Neuronal stem cell (in vitro differentiated cells): Measurements from ENCODE around the gene RAPGEF5.

Source experiments
- DNase-seq: peaks from one replicate; pipeline ENCODE4 v3.0.0-alpha.2; 2013; ENCODE audit warnings: low spot score
- H2AFZ ChIP-seq: one replicate; pipeline ENCODE4 v1.6.1; 2013; ENCODE audit warnings: mild to moderate bottlenecking, low read length, inconsistent platforms
- H2AK5ac ChIP-seq: 2 replicates; pipeline ENCODE4 v1.6.1; 2013; ENCODE audit warnings: low read depth, mild to moderate bottlenecking, inconsistent platforms, low read length, moderate library complexity, mixed read lengths
- H2BK120ac ChIP-seq: 2 replicates; pipeline ENCODE4 v1.6.1; 2013; ENCODE audit warnings: low read depth, mild to moderate bottlenecking, inconsistent platforms, low read length, moderate library complexity, mixed read lengths
- H2BK12ac ChIP-seq: one replicate; pipeline ENCODE4 v1.6.1; 2013; ENCODE audit warnings: low read length, inconsistent platforms
- H2BK15ac ChIP-seq: 2 replicates; pipeline ENCODE4 v1.6.1; 2013; ENCODE audit warnings: mild to moderate bottlenecking, low read length, inconsistent platforms, mixed read lengths
- H2BK5ac ChIP-seq: one replicate; pipeline ENCODE4 v1.6.1; 2013; ENCODE audit warnings: inconsistent platforms, mild to moderate bottlenecking, low read length, moderate library complexity
- H3K14ac ChIP-seq: one replicate; pipeline ENCODE4 v1.6.1; 2013; ENCODE audit warnings: low read length, inconsistent platforms
- H3K18ac ChIP-seq: 2 replicates; pipeline ENCODE4 v1.6.1; 2013; ENCODE audit warnings: low read length, inconsistent platforms
- H3K23ac ChIP-seq: 2 replicates; pipeline ENCODE4 v1.6.1; 2013; ENCODE audit warnings: low read depth, mild to moderate bottlenecking, mixed read lengths, low read length, inconsistent platforms; ENCODE audit not compliant: poor library complexity
- H3K27ac ChIP-seq: replicated peaks from 3 replicates; pipeline ENCODE4 v1.5.1; 2013; ENCODE audit warnings: low read length, inconsistent platforms
- H3K27me3 ChIP-seq, 3 experiments: 2 replicates each; pipeline ENCODE4 v1.6.1; 2013; ENCODE audit warnings: low read length in 3 of 3, mild to moderate bottlenecking in 2 of 3, inconsistent platforms in 1 of 3, low read depth in 1 of 3, mixed read lengths in 1 of 3, moderate library complexity in 1 of 3; ENCODE audit not compliant: control insufficient read depth in 3 of 3, insufficient read depth in 3 of 3
- H3K36me3 ChIP-seq, 2 donors: replicated peaks in 1 of 2; 2 replicates each; pipeline ENCODE4 v1.6.1; 2013; ENCODE audit warnings: low read length in 2 of 2; ENCODE audit not compliant: control insufficient read depth in 2 of 2, insufficient read depth in 2 of 2
- H3K4ac ChIP-seq: 2 replicates; pipeline ENCODE4 v1.6.1; 2013; ENCODE audit warnings: inconsistent platforms, mild to moderate bottlenecking, low read length, moderate library complexity
- H3K4me1 ChIP-seq, 2 donors: 1 replicate in 1 of 2; 2 replicates in 1 of 2; pipeline ENCODE4 v1.6.1; 2013; ENCODE audit warnings: low read length in 2 of 2, low read depth in 1 of 2; ENCODE audit not compliant: control insufficient read depth in 2 of 2, insufficient read depth in 1 of 2
- H3K4me2 ChIP-seq: one replicate; pipeline ENCODE4 v1.6.1; 2013; ENCODE audit warnings: mild to moderate bottlenecking, low read length, inconsistent platforms; ENCODE audit not compliant: insufficient read depth, poor library complexity, severe bottlenecking
- H3K4me3 ChIP-seq, 2 donors: 2 replicates each; pipeline ENCODE4 v1.5.1; 2013; ENCODE audit warnings: low read length in 2 of 2, mild to moderate bottlenecking in 2 of 2, inconsistent platforms in 1 of 2, moderate library complexity in 1 of 2
- H3K79me1 ChIP-seq: one replicate; pipeline ENCODE4 v1.6.1; 2013; ENCODE audit warnings: low read depth, mild to moderate bottlenecking, inconsistent platforms, low read length, moderate library complexity
- H3K9ac ChIP-seq: one replicate; pipeline ENCODE4 v1.6.1; 2013; ENCODE audit warnings: mild to moderate bottlenecking, low read depth, low read length, inconsistent platforms; ENCODE audit not compliant: poor library complexity
- H3K9me3 ChIP-seq, 2 donors: replicated peaks in 1 of 2; 2 replicates each; pipeline versions ENCODE3 to v1.6.1; 2013; ENCODE audit warnings: low read length in 2 of 2, mild to moderate bottlenecking in 2 of 2, inconsistent platforms in 1 of 2, low read depth in 1 of 2, mixed read lengths in 1 of 2, moderate library complexity in 1 of 2; ENCODE audit not compliant: control insufficient read depth in 2 of 2, insufficient read depth in 1 of 2
- H4K8ac ChIP-seq: one replicate; pipeline ENCODE4 v1.6.1; 2013; ENCODE audit warnings: low read depth, mild to moderate bottlenecking, inconsistent platforms, low read length, moderate library complexity
- H4K91ac ChIP-seq: one replicate; pipeline ENCODE4 v1.6.1; 2013; ENCODE audit warnings: low read length, low read depth, mild to moderate bottlenecking, inconsistent platforms; ENCODE audit not compliant: poor library complexity
- WGBS, 2 donors: extraction: QIAGEN DNeasy Blood & Tissue Kit; methylation state at CpG; one replicate each; pipeline ENCODE4 v1.1.7; 2013; ENCODE audit warnings: missing lambda C conversion rate in 2 of 2, mixed read lengths in 1 of 2; ENCODE audit not compliant: insufficient read length in 2 of 2, insufficient replicate concordance in 1 of 2; ENCODE audit errors: extremely low coverage in 2 of 2; 5-methylcytosine and 5-hydroxymethylcytosine counted together

Gene RAPGEF5

GRCh38 chr7:22140578-22140977 is 216.4 kb downstream of the RAPGEF5 start:
- peaks cover 2 to 31% of the 10 kb centered on the region in 2 donors for H3K9me3 ChIP-seq
- no peak overlapping the region for H3K4ac ChIP-seq
- no peak overlapping the region for H2BK15ac ChIP-seq
- no peak overlapping the region for H2BK5ac ChIP-seq
- no peak overlapping the region for H4K8ac ChIP-seq
- peaks cover 2 to 65% of the 10 kb centered on the region in 2 donors for H3K36me3 ChIP-seq
- H2BK120ac ChIP-seq = no peak overlapping the region
- H3K18ac ChIP-seq = no peak overlapping the region
- H3K9ac ChIP-seq = no peak overlapping the region
- H3K27ac ChIP-seq = peak overlapping the region; percentile 60
- peaks cover 26 to 43% of the 10 kb centered on the region in 2 donors for H3K4me1 ChIP-seq
- no peak overlapping the region for H3K4me3 ChIP-seq
- WGBS, 2 donors = no CpG with 5 or more reads among the region's 4 CpGs
- no peak for DNase-seq
- no peak overlapping the region for H2AFZ ChIP-seq
- H3K27me3 ChIP-seq = no peaks in the 10 kb centered on the region
- no peak overlapping the region for H3K14ac ChIP-seq
- H4K91ac ChIP-seq = no peak overlapping the region
- no peak overlapping the region for H3K23ac ChIP-seq
- no peaks in the 10 kb centered on the region for H3K79me1 ChIP-seq
- no peak overlapping the region for H2AK5ac ChIP-seq
- no peak overlapping the region for H2BK12ac ChIP-seq
- H3K4me2 ChIP-seq = no peak overlapping the region

GRCh38 chr7:22138886-22139285 is 218.1 kb downstream of the RAPGEF5 start:
- no peak overlapping the region for H3K4me2 ChIP-seq
- peaks cover 24 to 43% of the 10 kb centered on the region in 2 donors for H3K4me1 ChIP-seq
- peak; percentile 75 for DNase-seq
- no peak overlapping the region for H3K4me3 ChIP-seq
- peaks cover 2 to 32% of the 10 kb centered on the region in 2 donors for H3K9me3 ChIP-seq
- H3K27me3 ChIP-seq = no peaks in the 10 kb centered on the region
- no peak overlapping the region for H3K9ac ChIP-seq
- no peak overlapping the region for H2AFZ ChIP-seq
- peak overlapping the region; percentile 40 for H3K18ac ChIP-seq
- H2AK5ac ChIP-seq = no peak overlapping the region
- H3K14ac ChIP-seq = no peak overlapping the region
- no peak overlapping the region for H3K4ac ChIP-seq
- WGBS, 2 donors = no CpG with 5 or more reads among the region's 5 CpGs
- H3K27ac ChIP-seq = peak overlapping the region; percentile 69
- H4K91ac ChIP-seq = no peak overlapping the region
- no peak overlapping the region for H2BK15ac ChIP-seq
- no peak overlapping the region for H3K23ac ChIP-seq
- H2BK12ac ChIP-seq = no peak overlapping the region
- no peak overlapping the region for H4K8ac ChIP-seq
- no peaks in the 10 kb centered on the region for H3K79me1 ChIP-seq
- no peak overlapping the region for H2BK5ac ChIP-seq
- no peak overlapping the region for H2BK120ac ChIP-seq
- peaks cover 0 to 62% of the 10 kb centered on the region in 2 donors for H3K36me3 ChIP-seq

GRCh38 chr7:22138106-22138505 is 218.8 kb downstream of the RAPGEF5 start:
- no peak for DNase-seq
- H3K27ac ChIP-seq = no peak overlapping the region
- peaks cover 22 to 40% of the 10 kb centered on the region in 2 donors for H3K4me1 ChIP-seq

GRCh38 chr7:22137466-22137865 is 219.5 kb downstream of the RAPGEF5 start:
- Histone ChIP-seq H3K4ac (no peak overlapping the region), H2BK120ac (no peak overlapping the region), H2BK5ac (no peak overlapping the region), H3K27ac (no peak overlapping the region), H3K18ac (no peak overlapping the region), H2AFZ (no peak overlapping the region), H3K4me3 (no peak overlapping the region), H3K9ac (no peak overlapping the region), H3K9me3 (peaks cover 2 to 25% of the 10 kb centered on the region in 2 donors), H3K14ac (no peak overlapping the region), H3K36me3 (peaks cover 0 to 61% of the 10 kb centered on the region in 2 donors), H4K91ac (no peak overlapping the region), H3K4me2 (no peak overlapping the region), H3K27me3 (no peaks in the 10 kb centered on the region), H2AK5ac (no peak overlapping the region), H3K4me1 (peaks cover 21 to 34% of the 10 kb centered on the region in 2 donors), H2BK15ac (no peak overlapping the region), H4K8ac (no peak overlapping the region), H2BK12ac (no peak overlapping the region), H3K23ac (no peak overlapping the region), H3K79me1 (no peaks in the 10 kb centered on the region)
- no CpG with 5 or more reads among the region's 2 CpGs for WGBS, 2 donors
- DNase-seq = no peak

More at GRCh38 chr7:22138106-22138505, 218.8 kb downstream of the RAPGEF5 start:
- H2AK5ac ChIP-seq = no peak overlapping the region
- no CpG with 5 or more reads among the region's 5 CpGs for WGBS, 2 donors
- H3K4me2 ChIP-seq = no peak overlapping the region
- H3K9me3 ChIP-seq = peaks cover 2 to 28% of the 10 kb centered on the region in 2 donors
- H3K4ac ChIP-seq = no peak overlapping the region
- H2BK12ac ChIP-seq = no peak overlapping the region
- no peak overlapping the region for H4K91ac ChIP-seq
- H2BK5ac ChIP-seq = no peak overlapping the region
- H3K9ac ChIP-seq = no peak overlapping the region
- no peak overlapping the region for H4K8ac ChIP-seq
- H3K27me3 ChIP-seq = no peaks in the 10 kb centered on the region
- H3K23ac ChIP-seq = no peak overlapping the region
- no peak overlapping the region for H3K18ac ChIP-seq
- H2BK120ac ChIP-seq = no peak overlapping the region
- H2BK15ac ChIP-seq = no peak overlapping the region
- no peaks in the 10 kb centered on the region for H3K79me1 ChIP-seq
- no peak overlapping the region for H3K14ac ChIP-seq
- H3K4me3 ChIP-seq = no peak overlapping the region
- H3K36me3 ChIP-seq = peaks cover 0 to 61% of the 10 kb centered on the region in 2 donors
- H2AFZ ChIP-seq = no peak overlapping the region
